ENCODE results near the gene HDAC8.
"Not testable (repeated sequence)": the region's sequence is repeated elsewhere in the genome, so short reads cannot be mapped to it uniquely, and the experiment has no call there.

HDAC8 gene

DNA sequence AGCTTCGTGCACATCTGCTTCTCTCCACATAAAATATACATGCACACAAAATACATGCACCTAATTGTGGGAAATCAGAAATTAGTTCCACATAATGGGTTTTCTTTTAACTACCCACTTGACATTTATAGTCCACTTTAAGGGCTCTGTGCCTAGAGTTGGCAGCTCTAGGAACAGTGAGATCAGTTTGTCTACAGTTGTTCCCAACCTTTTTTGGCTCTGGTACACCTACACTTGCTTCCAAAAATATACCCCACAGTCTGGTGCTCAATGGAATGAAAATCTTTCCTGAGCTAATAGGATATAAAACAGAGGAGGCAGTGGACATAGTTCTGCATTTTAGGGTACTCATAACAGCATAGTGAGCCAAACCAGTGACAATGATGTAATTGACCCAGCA, 36.1 kb downstream of the HDAC8 start:
- DNase-seq (ENCODE audit: low read depth, low spot score): no peak

DNA sequence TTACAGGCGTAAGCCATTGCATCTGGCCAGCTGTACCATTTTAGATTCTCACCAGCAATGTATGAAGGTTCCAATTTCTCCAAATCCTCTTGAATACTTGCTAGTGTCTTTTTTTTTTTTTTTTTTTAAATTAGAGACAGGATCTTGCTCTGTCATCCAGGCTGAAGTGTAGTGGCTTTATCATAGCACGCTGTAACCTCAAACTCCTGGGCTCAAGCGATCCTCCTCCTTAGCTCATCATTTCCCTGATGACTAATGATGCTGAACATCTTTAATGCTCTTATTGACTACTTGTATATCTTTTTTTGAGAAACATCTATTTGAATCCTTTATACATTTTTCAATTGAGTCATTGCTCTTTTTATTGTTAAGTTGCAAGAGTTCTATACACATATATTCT, 40.3 kb downstream of the HDAC8 start:
- DNase-seq (ENCODE audit: low read depth, low spot score): no peak

DNA sequence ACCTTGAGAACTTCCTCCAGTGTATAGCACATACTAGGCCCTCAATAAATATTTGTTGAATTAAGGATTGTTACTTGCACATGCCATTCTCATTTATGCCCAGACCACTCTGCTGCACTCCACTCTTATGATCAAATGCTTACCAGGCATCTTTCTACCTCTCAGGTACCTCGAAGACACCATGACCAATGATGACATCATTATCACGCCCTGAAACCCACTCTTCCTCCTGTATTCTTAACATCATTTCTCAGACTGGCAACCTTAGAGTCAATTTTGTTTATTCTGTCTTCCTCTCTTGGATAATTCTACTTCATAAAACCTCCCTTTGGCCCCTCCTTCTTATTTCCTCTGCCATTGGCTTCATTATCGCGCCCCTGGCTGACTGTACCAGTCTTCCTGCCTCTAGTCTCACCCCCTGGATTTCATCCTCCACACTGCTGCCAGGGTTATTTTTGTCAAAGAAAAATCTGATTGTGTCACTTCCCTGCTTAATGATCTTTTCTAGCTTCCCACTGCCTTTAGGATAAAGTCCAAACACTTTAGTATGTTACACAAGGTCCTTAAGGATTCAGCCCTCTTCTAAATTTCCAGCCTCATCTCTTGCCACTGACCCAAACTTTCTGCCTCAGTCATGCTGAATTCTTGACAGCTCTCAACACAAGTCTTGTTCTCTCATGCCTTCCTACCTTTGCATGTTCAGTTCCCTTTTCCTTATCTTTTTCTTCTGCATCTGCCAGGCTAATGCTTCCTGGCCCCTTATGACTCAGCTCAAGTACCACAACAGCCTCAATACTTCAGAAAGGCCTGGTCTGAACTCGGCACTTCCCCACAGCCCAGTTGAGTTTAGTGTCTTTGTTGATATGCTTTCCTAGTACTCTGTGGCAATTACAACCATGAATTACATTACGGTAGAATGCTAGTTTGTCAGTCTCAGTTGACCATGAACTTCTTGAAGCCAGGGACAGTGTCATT, 45.8 kb downstream of the HDAC8 start:
- DNase-seq (ENCODE audit: low read depth, low spot score): no peak

DNA sequence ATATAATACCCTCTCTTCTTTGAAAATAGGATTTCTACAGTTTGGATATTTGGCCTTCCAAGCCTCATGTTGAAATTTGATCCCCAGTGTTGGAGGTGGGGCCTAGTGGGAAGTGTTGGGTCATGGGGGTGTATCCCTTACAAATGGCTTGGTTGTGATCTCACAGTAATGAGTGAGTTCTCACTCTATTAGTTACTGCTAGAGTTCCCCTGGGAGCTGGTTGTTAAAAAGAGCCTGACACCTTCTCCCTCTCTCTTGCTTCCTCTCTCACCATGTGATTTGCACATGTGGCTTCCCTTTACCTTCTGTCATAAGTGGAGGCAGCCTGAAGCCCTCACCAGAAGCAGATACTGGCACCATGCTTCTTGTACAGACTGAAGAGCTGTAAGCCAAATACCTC, 73.9 kb downstream of the HDAC8 start:
- peak; percentile 23 for DNase-seq (ENCODE audit: low read depth, low spot score)

DNA sequence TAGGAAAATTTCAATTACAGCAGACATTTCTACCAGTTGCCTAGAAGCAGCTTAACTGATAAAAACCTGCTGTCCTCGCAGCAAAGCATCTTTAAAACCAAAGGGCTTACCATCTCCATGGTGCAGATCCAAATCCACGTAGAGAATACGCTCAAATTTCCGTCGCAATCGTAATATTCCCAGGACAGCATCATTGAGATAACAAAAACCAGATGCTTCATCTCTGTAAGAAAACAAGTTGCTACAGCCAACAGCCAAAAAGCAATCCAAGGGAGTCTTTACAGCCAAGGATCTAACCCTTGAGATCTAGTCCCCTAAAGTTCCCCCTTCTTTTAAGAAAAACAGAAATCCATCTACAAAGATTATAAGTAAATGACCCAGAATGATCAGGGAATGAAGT, 77.6 kb downstream of the HDAC8 start:
- DNase-seq (ENCODE audit: low read depth, low spot score): no peak

DNA sequence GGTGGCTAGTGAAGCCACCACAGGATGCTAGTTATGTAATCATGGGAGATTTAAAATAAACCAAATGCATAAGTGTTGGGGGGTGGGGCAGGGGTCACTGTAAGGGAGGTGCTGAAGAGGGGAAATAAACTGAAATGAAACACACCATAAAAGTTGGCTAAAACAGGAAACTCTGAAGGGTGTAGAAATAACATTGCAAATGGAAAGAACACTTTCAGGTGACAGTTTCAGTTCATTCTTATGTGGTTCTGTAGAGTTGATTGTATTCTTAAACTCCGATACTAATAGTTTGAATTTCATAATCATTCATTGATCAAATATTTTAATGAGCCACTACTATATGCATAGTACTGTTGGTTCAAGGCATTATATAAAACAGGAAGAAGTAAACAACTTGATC, 80.1 kb downstream of the HDAC8 start:
- DNase-seq (ENCODE audit: low read depth, low spot score): no peak

DNA sequence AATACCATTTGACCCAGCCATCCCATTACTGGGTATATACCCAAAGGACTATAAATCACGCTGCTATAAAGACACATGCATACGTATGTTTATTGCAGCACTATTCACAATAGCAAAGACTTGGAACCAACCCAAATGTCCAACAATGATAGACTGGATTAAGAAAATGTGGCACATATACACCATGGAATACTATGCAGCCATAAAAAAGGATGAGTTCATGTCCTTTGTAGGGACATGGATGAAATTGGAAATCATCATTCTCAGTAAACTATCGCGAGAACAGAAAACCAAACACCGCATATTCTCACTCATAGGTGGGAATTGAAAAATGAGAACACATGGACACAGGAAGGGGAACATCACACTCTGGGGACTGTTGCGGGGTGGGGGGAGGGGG, 82.4 kb downstream of the HDAC8 start:
- DNase-seq (ENCODE audit: low read depth, low spot score): not testable (repeated sequence)

DNA sequence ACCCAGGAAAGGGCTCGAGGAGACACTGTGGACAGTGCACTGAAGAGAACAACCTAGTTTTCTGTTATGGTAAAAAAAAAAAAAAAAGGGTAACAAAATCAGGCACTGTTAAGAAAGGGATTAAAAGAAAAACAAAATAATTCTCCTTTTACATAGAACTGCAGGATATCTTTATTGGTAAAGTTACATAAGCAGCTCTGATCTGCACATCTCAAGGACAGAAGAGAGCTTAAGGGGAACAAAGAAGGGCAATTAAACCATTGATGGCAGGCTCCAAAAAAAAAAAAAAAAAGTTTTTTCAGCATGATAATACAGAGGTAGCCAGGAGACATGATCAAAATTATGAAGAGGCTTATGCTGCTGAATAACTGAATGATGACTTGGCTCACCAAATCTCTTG, 85.0 kb downstream of the HDAC8 start:
- no peak for DNase-seq (ENCODE audit: low read depth, low spot score)

DNA sequence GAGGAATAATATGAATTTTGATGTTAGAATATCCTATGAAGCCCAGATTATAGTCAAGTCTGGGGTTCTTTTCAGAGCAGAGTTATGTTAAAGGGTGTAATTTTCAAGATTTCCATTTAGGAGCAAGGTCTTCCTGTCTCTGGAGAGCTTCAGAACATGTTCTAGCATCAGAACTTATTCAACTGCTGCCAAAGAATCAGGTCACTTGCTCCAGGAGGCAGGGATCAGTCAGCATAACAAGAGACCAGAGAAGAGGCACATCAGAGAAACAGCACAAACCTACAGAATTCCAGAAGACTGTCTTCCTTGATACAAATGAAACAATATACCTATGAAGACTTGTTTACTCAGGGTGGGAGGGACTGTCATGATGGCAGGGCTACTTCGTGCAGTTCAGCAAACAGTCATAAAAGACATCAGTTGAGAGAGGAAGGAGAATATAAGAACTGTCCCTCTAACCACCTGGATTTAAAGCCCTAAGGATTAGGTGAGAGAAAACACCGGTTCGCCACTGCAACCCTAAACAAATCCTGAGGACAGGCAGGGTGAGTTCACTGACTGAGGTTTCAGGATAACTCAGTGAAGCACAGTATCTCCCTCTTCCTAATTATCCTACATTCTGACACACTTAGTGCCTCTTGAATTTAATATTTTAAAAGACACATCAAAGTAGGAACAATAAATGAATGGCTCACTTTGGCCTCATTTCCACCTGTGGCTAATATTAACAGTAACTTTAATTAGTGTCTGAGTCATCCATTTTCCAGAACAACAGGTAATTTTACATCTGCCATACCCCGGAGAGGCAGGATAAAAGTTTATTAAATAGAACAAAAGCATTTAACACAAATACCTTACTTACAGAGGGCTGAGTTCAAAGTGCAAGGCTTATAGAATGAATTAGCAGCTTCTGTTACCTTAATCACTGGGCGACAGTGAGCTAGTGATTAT, 93.0 kb downstream of the HDAC8 start:
- peak; percentile 30 for DNase-seq (ENCODE audit: low read depth, low spot score)

DNA sequence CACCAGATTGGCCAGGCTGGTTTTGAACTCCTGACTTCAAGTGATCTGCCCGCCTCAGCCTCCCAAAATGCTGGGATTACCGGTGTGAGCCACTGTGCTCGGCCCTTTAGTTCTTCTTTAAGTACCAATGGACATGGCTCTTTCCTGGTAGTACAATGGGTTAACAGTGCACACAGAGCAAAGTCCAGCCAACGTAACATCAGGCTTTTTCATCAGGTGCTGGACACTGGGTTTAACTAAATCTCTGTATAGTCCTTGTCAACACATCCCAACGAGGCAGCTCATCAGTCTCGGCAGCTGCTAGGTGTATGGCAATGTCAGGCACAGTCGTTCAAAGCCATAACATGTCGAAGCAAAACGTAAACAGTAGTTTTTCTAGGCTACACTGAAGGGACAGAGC, 93.8 kb downstream of the HDAC8 start:
- no peak for DNase-seq (ENCODE audit: low read depth, low spot score)

DNA sequence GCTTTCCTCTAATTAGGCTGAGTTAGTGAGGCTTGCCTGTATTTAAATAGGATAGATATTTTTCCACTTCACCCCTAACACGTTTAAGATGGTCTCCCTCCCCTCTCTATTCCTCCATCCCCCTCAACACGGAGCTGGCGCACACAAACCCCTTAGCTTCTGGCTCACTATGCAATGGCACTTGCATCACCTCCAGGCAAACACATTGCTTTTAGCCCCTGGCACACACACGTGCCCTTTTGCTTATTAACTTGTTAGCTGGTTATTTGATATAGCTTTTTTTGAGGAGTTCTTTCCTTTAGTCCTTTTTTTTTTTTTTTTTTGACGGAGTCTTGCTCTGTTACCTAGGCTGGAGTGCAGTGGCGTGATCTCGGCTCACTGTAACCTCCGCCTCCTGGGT, 94.3 kb downstream of the HDAC8 start:
- DNase-seq (ENCODE audit: low read depth, low spot score): no peak

DNA sequence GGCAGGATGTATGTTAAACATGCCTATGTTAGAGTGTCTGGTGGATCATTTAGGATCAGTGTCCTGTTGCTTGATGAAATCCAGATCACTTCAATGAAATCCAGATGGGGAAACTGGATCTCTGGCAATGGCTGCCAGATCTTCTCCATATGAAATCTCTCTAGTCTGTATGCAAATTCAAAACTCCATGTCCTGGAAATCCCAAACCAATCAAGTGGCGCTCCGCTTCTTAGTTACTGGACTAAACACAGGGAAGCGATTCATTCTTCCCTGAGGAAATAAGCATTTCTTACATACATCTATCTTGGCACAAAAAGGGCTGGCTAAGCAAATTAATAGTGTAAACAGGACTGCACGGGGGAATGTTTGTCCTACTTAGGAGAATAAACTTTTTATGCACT, 94.9 kb downstream of the HDAC8 start:
- DNase-seq (ENCODE audit: low read depth, low spot score): no peak

DNA sequence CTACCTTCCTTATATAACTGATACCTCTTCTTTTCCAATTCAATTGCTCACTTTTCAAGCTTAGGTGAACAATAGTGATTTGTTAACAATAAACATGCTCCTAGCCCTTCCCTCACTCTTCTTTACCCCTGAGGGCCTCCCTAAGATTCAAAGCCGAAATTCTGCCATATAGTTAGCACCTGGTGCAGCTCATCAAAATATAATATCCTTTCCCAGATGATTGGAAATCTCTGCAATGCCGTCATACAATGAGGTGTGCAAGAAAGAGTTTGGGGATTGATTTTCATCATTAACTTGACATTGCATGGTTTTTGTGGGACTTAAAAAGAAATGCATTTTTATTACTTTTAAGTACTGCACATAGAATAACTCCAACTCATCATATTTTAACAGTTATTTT, 95.3 kb downstream of the HDAC8 start:
- no peak for DNase-seq (ENCODE audit: low read depth, low spot score)

DNA sequence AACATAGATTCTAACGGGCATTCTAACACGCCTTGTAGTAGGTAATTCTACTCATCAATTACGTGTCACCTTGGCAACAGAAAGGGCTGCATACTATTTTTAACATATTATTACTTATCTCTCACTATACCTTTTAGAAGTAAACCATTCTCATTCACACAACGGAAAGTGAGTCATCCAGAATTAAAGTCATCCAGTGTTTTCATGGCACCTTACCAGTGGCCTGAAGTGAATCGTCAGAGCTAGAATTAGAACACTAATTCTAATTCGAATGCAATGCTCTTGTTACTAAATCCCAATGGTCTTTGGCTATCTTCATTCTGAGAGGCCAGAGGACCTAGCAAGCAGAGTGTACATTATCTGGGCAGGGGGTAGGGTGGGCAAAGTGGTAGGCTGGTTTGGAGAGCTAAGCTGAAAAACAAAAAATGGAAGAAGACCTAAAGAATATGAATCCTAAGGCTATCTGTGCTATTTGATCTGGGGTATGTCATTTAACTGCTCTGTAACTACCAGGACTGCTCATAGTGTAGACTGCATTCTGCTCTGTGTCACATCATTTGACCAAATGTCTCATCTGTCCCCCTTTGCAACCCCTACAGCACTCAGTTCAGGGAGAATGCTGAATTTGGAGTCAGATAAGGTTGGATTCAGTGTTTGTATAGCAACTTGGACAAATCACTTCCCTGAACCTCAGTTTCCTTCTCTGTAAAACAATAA, 96.5 kb downstream of the HDAC8 start:
- no peak for DNase-seq (ENCODE audit: low read depth, low spot score)

DNA sequence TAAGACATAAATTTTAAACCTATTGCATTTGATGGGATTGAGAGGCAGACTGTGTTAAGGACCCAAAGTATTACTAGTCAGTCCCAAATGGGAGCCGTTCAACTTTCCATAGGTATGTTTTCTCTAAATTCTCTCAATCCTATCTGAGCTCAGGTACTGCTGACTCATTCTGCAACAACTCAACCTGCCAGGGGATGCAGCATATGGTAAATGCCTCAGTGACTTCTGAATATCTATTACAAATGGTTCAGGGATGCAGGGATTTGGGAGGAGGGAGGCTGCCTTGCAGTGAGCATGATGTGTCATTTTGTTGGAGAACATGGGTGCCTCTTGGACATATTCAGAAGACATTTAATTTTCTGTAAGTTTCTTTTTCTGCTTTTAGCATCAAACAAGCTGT, 97.3 kb downstream of the HDAC8 start:
- DNase-seq (ENCODE audit: low read depth, low spot score): no peak

DNA sequence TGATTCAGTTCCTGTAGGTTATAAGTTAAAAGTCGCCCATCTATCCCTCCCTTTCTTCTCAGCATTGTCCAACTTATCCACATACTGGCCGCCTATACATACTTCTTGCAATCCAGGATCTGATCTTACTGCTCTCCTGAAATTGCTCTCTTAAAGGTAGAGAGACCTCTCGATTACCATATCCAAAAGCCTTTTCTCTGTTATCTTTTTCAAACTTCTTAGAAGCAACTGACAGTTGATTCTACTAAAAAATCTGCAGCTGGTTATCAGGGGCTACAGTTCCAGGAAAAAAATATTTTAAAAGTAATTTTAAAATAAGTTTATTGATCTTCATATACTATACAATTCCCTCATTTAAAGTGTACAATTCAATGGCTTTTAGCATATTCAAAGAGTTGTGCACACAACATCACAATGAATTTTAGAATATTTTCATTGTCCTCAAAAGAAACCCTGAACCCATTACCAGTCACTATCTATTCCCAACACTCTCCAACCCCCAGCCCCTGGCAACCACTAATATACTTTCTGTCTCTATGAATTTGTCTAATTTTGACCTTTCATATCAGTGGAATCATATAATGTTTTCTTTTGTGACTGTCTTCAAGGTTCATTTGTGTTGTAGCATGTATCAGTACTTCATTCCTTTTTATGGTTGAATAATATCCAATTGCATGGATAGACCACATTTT, 102.0 kb downstream of the HDAC8 start:
- DNase-seq (ENCODE audit: low read depth, low spot score): no peak

DNA sequence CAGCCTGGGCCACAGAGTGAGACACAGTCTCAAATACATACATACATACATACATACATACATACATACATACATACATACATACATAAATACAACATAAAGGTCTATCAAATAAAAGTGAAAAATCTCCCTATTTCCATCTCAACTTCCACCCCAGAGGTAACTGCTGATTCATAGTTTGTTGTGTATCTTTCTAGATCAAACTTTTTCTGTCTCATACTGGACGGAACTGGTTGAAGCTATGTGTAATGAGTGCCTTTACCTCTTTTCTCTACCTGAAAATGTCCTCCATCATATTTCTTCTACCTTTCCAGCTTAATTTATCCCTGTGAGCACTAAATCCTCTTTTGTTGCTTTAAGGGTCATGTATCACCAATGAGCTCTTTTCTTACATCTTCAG, 102.5 kb downstream of the HDAC8 start:
- DNase-seq (ENCODE audit: low read depth, low spot score): no peak

DNA sequence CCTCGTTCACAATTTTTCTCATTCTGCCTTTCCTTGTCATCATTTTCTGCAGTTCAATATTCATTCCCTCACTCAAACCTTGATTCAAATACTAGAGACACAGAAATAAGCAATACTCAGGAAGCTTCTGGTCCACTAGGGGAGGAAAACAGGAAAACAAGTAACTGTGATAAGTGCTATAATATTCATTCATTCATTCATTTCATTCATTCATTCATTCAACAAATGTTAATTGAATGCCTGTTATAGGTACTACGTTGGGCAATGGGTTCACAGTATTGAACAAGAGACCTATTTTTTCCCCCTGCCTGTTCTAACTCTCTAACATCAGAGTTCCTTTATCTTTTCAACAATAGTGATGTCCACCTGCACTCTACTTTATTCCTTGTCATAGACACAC, 104.0 kb downstream of the HDAC8 start:
- DNase-seq (ENCODE audit: low read depth, low spot score): no peak

DNA sequence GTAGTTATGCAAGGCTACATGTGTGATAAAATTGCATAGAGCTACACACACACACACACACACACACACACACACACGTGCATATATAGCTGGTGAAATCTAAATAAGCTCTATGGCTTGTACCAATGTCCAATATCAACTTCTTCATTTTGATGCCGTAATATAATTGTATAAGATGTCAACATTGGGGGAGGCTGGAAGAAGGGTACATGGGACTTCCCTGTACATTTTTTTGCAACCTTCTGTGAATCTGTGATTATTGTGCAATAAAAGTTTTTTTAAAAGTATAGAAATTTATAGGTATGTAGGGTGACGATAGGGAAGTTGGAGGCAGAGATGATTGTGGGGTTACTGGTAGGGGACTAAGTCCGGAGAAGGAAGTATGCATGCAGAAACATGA, 105.5 kb downstream of the HDAC8 start:
- DNase-seq (ENCODE audit: low read depth, low spot score): no peak

DNA sequence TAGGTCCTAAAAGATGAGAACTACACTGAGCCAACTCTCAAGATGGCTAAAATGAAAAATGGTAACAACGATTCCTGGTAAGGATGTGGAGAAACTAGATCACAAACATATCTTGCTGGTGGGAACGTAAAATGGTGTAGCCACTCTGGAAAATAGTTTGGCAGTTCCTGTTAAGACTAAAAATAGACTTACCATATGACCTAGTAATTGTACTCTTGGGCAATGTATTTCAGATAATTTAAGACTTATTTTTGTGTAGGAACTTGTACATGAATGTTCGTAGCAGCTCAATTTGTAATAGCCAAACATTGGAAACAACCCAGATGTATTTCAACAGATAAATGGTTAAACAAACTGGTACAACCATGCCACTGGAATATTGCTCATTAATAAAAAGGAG, 106.2 kb downstream of the HDAC8 start:
- no peak for DNase-seq (ENCODE audit: low read depth, low spot score)

DNA sequence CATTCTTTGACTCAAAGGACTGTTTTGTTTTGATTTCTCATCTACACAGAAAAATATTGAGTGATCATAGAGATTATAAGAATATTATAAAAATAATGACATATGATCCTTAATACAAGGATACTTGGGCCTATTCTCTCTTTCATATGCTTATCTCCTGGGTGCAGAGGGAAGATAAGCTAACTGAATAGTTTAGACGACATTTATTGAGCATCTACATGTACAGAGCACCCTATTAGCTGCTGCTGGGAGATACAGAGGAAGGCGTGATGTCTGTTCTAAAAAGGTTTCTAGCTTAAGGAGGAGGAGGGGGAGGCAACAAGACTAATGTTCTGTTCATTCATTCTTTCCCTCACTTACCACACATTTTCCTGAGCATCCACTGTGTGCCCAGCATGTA, 106.8 kb downstream of the HDAC8 start:
- no peak for DNase-seq (ENCODE audit: low read depth, low spot score)
